RWPE1 (cell line): Measurements from ENCODE around the gene ADD3.
A peak's percentile ranks its signal among the peaks of the same experiment; 100 is the strongest.

Experiments used
- CTCF ChIA-PET: fragments of 350-600 bp; sonication (Branson Sonifier 250); formaldehyde crosslinking; extraction: SDS; loops from one replicate; lab custom pipeline; 2021; lab: Yijun Ruan, JAX
- POLR2A ChIA-PET: fragments of 400-600 bp; formaldehyde crosslinking; extraction: SDS; loops from one replicate; lab custom pipeline; 2020; ENCODE audit warnings: antibody characterized with exemption; ENCODE audit not compliant: low non-redundant PET; lab: Yijun Ruan, JAX
- DNase-seq: peaks from one replicate; pipeline ENCODE4 v3.0.0; 2012; ENCODE audit warnings: low spot score
- H3K27ac ChIP-seq: fragments of 450-650 bp; 2 replicates; pipeline ENCODE4 v1.5.1; 2017
- TF ChIP-seq, protein P1 (sequence below): fragments of 450-650 bp; conservative IDR thresholded peaks from 2 replicates; pipeline ENCODE4 v1.5.1; 2017; ENCODE audit warnings: low read depth, mild to moderate bottlenecking

ADD3 gene

GRCh38 chr10:110138197-110138812 lies 130.5 kb downstream of the ADD3 start:
- TF ChIP-seq, protein P1, sequence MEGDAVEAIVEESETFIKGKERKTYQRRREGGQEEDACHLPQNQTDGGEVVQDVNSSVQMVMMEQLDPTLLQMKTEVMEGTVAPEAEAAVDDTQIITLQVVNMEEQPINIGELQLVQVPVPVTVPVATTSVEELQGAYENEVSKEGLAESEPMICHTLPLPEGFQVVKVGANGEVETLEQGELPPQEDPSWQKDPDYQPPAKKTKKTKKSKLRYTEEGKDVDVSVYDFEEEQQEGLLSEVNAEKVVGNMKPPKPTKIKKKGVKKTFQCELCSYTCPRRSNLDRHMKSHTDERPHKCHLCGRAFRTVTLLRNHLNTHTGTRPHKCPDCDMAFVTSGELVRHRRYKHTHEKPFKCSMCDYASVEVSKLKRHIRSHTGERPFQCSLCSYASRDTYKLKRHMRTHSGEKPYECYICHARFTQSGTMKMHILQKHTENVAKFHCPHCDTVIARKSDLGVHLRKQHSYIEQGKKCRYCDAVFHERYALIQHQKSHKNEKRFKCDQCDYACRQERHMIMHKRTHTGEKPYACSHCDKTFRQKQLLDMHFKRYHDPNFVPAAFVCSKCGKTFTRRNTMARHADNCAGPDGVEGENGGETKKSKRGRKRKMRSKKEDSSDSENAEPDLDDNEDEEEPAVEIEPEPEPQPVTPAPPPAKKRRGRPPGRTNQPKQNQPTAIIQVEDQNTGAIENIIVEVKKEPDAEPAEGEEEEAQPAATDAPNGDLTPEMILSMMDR: peak; percentile 63
- no peak overlapping the region for H3K27ac ChIP-seq
- peak; percentile 51 for DNase-seq
- ChIA-PET POLR2A (no interaction called here), CTCF (interaction anchor here (0.5 to 2.9 kb wide), 21 partner anchors 9 to 422 kb away, joined by 3 to 24 read pairs (median 4); no protein-coding TSS in a partner anchor)

DNA sequence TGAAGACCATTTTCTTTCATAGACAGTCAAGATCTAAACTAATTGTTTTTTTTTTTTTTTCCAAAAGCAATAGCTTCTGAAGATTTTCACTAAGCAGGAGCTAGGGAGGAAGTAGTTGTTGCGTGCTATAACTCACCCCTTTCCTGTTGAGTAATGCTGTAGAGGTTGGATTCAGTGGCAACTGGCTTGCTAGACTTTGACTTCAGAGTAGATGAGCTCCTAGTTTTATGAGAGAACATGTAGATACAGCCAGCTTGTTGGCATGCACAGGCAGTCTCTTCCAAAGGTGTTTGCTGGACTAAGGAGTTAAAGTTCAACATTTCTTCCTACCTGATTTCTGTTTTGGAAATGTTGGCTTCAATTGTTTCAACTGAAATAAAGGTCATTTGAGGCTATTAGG lies 133.4 kb downstream of the ADD3 start:
- ChIA-PET CTCF (interaction anchor here (0.6 to 1.9 kb wide), 6 partner anchors 67 to 459 kb away, joined by 3 to 6 read pairs (median 4); no protein-coding TSS in a partner anchor), POLR2A (no interaction called here)
- H3K27ac ChIP-seq: no peak overlapping the region
- TF ChIP-seq, protein P1: no peak
- DNase-seq: no peak

- no peak overlapping the region for H3K27ac ChIP-seq
- ChIA-PET CTCF (interaction anchor here (0.5 to 1.9 kb wide), 4 partner anchors 12 to 82 kb away, joined by 3 to 5 read pairs (median 4); no protein-coding TSS in a partner anchor), POLR2A (no interaction called here)
- DNase-seq: peak; percentile 30
- TF ChIP-seq, protein P1: no peak
These were observed 134.3 kb downstream of the ADD3 start for GRCh38 chr10:110141871-110142635.

DNA sequence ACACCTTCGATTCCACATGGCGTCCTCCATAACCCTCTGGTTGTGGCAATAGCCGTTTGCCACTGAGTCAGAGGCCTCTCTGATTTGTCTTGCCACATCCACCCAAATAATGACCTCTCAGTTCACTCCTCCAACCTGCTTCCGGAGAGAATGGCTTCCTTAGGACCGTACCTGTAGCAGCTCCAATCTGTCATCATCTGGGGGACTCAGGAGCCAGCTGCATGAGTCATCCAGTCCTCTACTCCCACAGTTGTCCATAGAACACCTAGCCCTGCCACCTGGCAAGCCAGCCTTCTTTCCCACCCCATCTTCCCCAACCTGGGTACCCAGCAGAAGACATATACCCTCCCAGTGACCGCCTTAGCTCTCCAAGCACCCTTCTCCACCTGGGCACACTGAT lies 135.2 kb downstream of the ADD3 start:
- ChIA-PET POLR2A (no interaction called here), CTCF (no interaction called here)
- no peak overlapping the region for H3K27ac ChIP-seq
- no peak for DNase-seq
- TF ChIP-seq, protein P1: no peak

DNA sequence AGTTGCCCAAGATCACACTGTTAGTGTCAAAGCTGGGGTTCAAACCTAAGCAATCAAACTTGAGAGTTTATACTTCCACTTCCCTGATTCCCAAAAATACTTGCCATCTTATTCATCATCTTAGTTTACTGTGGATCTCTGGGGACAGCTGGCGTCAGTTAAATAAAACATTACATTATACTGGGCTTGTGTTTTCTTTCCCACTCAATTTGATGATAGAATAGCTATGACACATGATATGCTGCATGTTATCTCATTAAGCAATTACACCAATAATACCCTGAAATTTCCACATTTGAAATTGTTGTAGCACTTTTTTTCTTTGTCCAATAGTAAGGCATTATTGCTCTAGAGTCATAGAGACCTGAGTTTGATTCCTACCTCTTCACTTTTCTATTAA lies 136.7 kb downstream of the ADD3 start:
- DNase-seq: no peak
- POLR2A ChIA-PET: no interaction called here
- TF ChIP-seq, protein P1: no peak
- no peak overlapping the region for H3K27ac ChIP-seq
- CTCF ChIA-PET: interaction anchor here (1.5 kb wide), 1 partner anchor 260 kb away, joined by 3 read pairs; no protein-coding TSS in a partner anchor

DNA sequence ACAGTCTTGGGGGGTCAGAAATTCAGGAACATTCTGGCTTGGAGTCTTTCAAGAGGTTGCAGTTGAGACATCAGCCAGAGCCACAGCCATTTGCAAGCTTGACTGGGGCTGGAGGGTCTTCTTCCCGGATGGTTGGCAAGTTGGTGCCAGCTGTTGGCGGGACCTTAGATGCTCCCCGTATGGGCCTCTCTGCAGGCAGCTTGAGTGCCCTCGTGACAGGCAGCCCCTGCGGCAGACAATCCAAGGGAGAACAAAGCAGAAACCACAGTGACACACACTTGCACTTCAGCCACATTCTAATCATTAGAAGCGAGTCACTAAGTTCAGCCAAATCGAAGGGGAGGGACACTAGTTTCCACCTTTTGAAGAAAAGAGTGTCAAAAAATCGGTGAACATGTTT lies 140.2 kb downstream of the ADD3 start:
- ChIA-PET POLR2A (no interaction called here), CTCF (no interaction called here)
- no peak overlapping the region for H3K27ac ChIP-seq
- TF ChIP-seq, protein P1: no peak
- no peak for DNase-seq
